ENCODE results near the gene DOK7. TPM values are rescaled to one million over a fixed set of nuclear protein-coding genes. Genes with fewer than 3 reads are reported as not detected.

Gene DOK7, protein sequence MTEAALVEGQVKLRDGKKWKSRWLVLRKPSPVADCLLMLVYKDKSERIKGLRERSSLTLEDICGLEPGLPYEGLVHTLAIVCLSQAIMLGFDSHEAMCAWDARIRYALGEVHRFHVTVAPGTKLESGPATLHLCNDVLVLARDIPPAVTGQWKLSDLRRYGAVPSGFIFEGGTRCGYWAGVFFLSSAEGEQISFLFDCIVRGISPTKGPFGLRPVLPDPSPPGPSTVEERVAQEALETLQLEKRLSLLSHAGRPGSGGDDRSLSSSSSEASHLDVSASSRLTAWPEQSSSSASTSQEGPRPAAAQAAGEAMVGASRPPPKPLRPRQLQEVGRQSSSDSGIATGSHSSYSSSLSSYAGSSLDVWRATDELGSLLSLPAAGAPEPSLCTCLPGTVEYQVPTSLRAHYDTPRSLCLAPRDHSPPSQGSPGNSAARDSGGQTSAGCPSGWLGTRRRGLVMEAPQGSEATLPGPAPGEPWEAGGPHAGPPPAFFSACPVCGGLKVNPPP
- 1 to 10 TPM in 2 of 3 donors, not detected in 1; 1.3 to 3.5 TPM for total RNA-seq

GRCh38 chr4:3462790-3463415 lies at the start of gene DOK7:
Gene DOK7, plus strand, starts transcription at chr4:3463306. Its CDS starts 70 bp downstream, at chr4:3463376.
- Histone ChIP-seq H3K4me3 (peak within 1 kb of the TSS; percentile 39 to 66 (median 54)), H3K9me3 (no peaks in the 10 kb centered on the region), H3K36me3 (no peaks in the 10 kb centered on the region), H3K27me3 (peaks cover 0 to 25% of the 10 kb centered on the region in 2 donors), H3K4me1 (peaks cover 5 to 6% of the 10 kb centered on the region in 2 donors), H3K27ac (peak within 1 kb of the TSS; percentile 54 to 55)
- no peak for DNase-seq (ENCODE audit: low spot score in 2 of 2)
- TF ChIP-seq POLR2AphosphoS5 (IDR thresholded peaks at IDR 0.05), result no peak
- intact Hi-C loops (cut with DNase I; ENCODE audit: low total_unique reads), result no loop called here

DNA sequence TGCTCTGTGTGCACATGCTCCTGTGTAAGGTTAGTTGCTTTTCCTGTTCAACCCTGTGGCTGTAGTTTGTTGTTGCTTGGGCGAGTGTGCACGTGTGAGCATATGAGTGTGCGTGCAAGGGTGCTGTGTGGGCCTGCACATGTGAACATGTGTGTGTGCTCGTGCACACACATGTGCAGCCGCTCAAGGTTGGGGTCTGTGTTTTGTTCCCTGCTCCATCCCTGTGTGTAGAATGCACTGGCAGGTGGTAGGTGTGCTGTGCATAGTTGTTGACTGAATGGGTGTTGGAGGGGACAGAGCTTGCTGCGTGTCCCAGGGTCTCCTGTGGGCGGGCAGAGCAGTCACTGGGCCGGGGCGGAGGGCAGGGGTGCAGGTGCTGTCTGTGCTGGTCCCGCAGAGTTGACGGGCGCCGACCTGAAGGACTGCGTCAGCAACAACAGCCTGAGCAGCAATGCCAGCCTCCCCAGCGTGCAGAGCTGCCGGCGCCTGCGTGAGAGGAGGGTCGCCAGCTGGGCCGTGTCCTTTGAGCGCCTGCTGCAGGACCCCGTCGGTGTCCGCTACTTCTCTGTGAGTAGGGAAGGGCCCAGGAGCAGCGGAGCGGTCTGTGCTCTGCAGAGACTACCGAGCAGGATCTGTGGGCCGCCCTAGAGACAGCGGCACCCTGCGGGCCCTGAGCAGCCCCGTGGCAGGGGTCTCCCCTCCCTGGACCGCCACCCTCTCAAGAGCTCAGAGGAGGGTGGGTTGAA lies 49.3 kb upstream of the DOK7 start:
- Histone ChIP-seq H3K4me1 (no peaks in the 10 kb centered on the region), H3K36me3 (no peaks in the 10 kb centered on the region), H3K27me3 (no peaks in the 10 kb centered on the region), H3K4me3 (no peak overlapping the region), H3K27ac (no peak overlapping the region), H3K9me3 (no peaks in the 10 kb centered on the region)
- TF ChIP-seq POLR2AphosphoS5 (IDR thresholded peaks at IDR 0.05) (no peak), POLR2A (IDR thresholded peaks at IDR 0.05) (no peak)
- TF ChIP-seq, protein P1, sequence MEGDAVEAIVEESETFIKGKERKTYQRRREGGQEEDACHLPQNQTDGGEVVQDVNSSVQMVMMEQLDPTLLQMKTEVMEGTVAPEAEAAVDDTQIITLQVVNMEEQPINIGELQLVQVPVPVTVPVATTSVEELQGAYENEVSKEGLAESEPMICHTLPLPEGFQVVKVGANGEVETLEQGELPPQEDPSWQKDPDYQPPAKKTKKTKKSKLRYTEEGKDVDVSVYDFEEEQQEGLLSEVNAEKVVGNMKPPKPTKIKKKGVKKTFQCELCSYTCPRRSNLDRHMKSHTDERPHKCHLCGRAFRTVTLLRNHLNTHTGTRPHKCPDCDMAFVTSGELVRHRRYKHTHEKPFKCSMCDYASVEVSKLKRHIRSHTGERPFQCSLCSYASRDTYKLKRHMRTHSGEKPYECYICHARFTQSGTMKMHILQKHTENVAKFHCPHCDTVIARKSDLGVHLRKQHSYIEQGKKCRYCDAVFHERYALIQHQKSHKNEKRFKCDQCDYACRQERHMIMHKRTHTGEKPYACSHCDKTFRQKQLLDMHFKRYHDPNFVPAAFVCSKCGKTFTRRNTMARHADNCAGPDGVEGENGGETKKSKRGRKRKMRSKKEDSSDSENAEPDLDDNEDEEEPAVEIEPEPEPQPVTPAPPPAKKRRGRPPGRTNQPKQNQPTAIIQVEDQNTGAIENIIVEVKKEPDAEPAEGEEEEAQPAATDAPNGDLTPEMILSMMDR (IDR thresholded peaks at IDR 0.05), result no peak
- intact Hi-C loops (cut with DNase I; ENCODE audit: low total_unique reads), result no loop called here
- no peak for DNase-seq (ENCODE audit: low spot score in 2 of 2)

GRCh38 chr4:3414421-3415279 lies 48.5 kb upstream of the DOK7 start:
- H3K36me3 ChIP-seq, result no peaks in the 10 kb centered on the region
- intact Hi-C loops (cut with DNase I; ENCODE audit: low total_unique reads), result no loop called here
- H3K4me3 ChIP-seq, result no peak overlapping the region
- no peaks in the 10 kb centered on the region for H3K4me1 ChIP-seq
- TF ChIP-seq, protein P1 (IDR thresholded peaks at IDR 0.05), result no peak
- TF ChIP-seq POLR2AphosphoS5 (IDR thresholded peaks at IDR 0.05), result no peak
- no peak for TF ChIP-seq POLR2A (IDR thresholded peaks at IDR 0.05)
- no peak overlapping the region for H3K27ac ChIP-seq
- DNase-seq (ENCODE audit: low spot score in 2 of 2), result no peak
- no peaks in the 10 kb centered on the region for H3K9me3 ChIP-seq
- H3K27me3 ChIP-seq, result no peaks in the 10 kb centered on the region

GRCh38 chr4:3415471-3416141 lies 47.5 kb upstream of the DOK7 start:
- H3K36me3 ChIP-seq, result no peaks in the 10 kb centered on the region
- H3K4me1 ChIP-seq, result no peaks in the 10 kb centered on the region
- no peak for DNase-seq (ENCODE audit: low spot score in 2 of 2)
- no peak overlapping the region for H3K27ac ChIP-seq
- no peaks in the 10 kb centered on the region for H3K27me3 ChIP-seq
- intact Hi-C loops (cut with DNase I; ENCODE audit: low total_unique reads), result no loop called here
- no peaks in the 10 kb centered on the region for H3K9me3 ChIP-seq
- no peak for TF ChIP-seq POLR2AphosphoS5 (IDR thresholded peaks at IDR 0.05)
- no peak for TF ChIP-seq POLR2A (IDR thresholded peaks at IDR 0.05)
- TF ChIP-seq, protein P1 (IDR thresholded peaks at IDR 0.05), result no peak
- H3K4me3 ChIP-seq, result no peak overlapping the region

Data from breast epithelium (tissue), 4 donors.